Measurements from ENCODE around the gene ATXN7L3.

DNA sequence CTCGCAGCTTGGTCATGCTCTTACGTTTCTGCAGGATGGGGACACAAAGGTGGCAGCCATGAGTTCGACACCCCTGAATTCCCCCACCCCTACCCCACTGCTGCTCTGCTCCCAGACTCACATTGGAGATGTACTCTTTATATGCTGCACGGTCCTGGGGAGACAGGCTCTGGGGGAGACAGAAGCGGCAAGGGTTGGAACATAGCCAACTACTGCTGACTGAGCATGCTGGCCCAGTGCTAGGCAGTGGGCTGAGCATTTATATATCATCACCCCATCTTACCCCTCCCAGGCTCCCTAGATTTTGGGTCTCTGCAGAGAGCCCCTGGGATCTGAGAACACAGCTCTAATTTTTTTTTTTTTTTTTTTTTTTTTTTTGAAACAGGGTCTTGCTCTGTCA lies 8.1 kb upstream of the ATXN7L3 start:
- TF ChIP-seq, protein P1, sequence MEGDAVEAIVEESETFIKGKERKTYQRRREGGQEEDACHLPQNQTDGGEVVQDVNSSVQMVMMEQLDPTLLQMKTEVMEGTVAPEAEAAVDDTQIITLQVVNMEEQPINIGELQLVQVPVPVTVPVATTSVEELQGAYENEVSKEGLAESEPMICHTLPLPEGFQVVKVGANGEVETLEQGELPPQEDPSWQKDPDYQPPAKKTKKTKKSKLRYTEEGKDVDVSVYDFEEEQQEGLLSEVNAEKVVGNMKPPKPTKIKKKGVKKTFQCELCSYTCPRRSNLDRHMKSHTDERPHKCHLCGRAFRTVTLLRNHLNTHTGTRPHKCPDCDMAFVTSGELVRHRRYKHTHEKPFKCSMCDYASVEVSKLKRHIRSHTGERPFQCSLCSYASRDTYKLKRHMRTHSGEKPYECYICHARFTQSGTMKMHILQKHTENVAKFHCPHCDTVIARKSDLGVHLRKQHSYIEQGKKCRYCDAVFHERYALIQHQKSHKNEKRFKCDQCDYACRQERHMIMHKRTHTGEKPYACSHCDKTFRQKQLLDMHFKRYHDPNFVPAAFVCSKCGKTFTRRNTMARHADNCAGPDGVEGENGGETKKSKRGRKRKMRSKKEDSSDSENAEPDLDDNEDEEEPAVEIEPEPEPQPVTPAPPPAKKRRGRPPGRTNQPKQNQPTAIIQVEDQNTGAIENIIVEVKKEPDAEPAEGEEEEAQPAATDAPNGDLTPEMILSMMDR (IDR thresholded peaks at IDR 0.05), result no peak
- TF ChIP-seq POLR2A (IDR thresholded peaks at IDR 0.05), result no peak
